Measurements from ENCODE around the gene ZG16.
"Not testable (repeated sequence)": the region's sequence is repeated elsewhere in the genome, so short reads cannot be mapped to it uniquely, and the experiment has no call there.

DNA sequence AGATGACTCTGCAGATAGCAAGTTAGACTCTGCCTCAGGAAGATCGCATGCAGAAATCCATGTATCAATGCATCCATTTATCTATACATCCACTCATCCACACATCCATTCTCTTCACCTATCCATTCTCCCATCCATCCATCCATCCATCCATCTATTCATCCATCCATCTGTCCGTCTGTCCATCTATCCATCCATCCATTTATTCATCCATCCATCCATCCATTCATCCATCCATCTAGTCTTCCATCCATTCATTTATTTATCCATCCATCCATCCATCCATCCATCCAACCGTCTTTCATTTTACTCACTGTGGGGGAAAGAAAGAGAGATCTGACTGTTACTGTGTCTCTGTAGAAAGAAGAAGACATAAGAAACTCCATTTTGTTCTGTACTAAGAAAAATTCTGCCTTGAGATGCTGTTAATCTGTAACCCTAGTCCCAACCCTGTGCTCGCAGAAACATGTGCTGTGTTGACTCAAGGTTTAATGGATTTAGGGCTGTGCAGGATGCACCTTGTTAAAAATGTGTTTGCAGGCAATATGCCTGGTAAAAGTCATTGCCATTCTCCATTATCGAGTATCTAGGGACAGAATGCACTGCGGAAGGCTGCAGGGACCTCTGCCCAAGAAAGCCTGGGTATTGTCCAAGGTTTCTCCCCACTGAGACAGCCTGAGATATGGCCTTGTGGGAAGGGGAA is 38.0 kb upstream of the ZG16 start:
- TF ChIP-seq, protein P1, sequence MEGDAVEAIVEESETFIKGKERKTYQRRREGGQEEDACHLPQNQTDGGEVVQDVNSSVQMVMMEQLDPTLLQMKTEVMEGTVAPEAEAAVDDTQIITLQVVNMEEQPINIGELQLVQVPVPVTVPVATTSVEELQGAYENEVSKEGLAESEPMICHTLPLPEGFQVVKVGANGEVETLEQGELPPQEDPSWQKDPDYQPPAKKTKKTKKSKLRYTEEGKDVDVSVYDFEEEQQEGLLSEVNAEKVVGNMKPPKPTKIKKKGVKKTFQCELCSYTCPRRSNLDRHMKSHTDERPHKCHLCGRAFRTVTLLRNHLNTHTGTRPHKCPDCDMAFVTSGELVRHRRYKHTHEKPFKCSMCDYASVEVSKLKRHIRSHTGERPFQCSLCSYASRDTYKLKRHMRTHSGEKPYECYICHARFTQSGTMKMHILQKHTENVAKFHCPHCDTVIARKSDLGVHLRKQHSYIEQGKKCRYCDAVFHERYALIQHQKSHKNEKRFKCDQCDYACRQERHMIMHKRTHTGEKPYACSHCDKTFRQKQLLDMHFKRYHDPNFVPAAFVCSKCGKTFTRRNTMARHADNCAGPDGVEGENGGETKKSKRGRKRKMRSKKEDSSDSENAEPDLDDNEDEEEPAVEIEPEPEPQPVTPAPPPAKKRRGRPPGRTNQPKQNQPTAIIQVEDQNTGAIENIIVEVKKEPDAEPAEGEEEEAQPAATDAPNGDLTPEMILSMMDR (IDR thresholded peaks at IDR 0.05), result not testable (repeated sequence)
- TF ChIP-seq POLR2A (IDR thresholded peaks at IDR 0.05), result not testable (repeated sequence)
